Measurements from ENCODE around the gene RPLP2. TPM values are rescaled to one million over a fixed set of nuclear protein-coding genes. Genes with fewer than 3 reads are reported as not detected.

Gene RPLP2
- total and polyA plus RNA-seq, 8 donors, result 360 to 5,956 (median 985) TPM

DNA sequence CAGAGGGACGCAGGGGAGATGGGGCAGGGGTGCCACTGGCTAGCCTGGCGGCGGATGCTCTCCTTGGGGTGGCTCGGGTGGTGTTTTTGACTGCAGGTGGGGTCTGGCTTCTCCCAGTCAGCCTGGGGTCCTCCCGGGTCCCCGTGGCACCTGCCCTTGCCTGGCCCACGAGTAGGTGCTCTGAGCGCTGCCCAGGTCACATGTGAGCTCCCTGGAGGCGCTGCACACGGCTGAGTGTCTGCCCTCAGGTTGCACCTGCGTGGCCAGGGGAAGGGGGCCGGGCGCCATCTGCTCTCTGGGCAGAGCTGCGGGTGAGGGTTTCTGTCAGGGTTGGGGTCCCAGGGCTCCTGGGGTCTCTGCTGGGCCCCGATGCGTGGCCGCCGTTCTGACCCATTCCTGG is 38.1 kb downstream of the RPLP2 start:
- no peak for DNase-seq
- H3K27ac ChIP-seq, result no peak overlapping the region
- no peaks in the 10 kb centered on the region for H3K9me3 ChIP-seq
- peaks cover 0 to 5% (median 0%) of the 10 kb centered on the region in 4 donors for H3K36me3 ChIP-seq
- intact Hi-C loops (cut with DNase I; ENCODE audit: low total_unique reads), result loop anchor here (5.0 kb wide), 1 partner anchor 204 kb away; no protein-coding TSS in a partner anchor
- peak overlapping the region in 1 of 4 donors; percentile 52 for H3K4me3 ChIP-seq
- peaks cover 55 to 89% (median 77%) of the 10 kb centered on the region in 4 donors for H3K4me1 ChIP-seq
- H3K27me3 ChIP-seq, result peaks cover 0 to 42% (median 25%) of the 10 kb centered on the region in 3 donors
- no peak for TF ChIP-seq EP300 (IDR thresholded peaks at IDR 0.05)
- TF ChIP-seq CTCF (IDR thresholded peaks at IDR 0.05), result no peak
- no peak for TF ChIP-seq POLR2A (IDR thresholded peaks at IDR 0.05)
- TF ChIP-seq POLR2AphosphoS5 (IDR thresholded peaks at IDR 0.05), result no peak
- WGBS, 5 donors, result 71 to 86% (median 75%) methylated on average over 4 to 18 of the region's 18 CpGs

DNA sequence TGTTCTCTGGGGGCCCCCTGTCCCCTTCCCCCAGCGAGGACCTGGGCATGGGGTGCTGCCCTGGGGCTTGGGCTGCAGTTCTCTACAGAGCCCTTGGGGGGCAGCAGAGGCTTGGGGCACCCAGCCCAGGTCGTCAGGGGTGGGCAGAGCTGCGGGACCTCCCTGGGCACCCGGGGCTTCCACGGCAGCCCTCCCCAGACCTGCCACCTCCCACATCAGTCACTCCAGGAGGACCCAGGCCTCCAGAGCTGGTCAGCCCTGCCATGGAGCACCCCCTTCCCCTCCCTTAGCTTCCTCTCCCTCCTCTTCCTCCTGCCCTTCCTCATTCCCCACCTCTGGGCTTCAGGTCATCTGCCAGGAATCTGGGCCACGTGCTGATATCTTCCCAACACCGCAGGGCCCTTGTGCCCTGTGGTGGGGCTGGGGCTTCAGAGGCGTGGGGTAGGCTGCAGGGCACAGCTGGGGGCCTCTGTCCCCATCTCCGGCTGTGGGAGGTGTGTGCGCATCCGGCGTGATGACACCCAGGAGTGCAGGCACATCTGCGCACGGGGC is 38.7 kb downstream of the RPLP2 start:
- 13 to 50% (median 23%) methylated on average over 7 to 14 of the region's 14 CpGs for WGBS, 5 donors
- Histone ChIP-seq H3K27me3 (peaks cover 0 to 42% (median 25%) of the 10 kb centered on the region in 3 donors), H3K27ac (no peak overlapping the region), H3K4me3 (peak overlapping the region in 2 of 4 donors; percentile 52 to 58), H3K4me1 (peaks cover 49 to 83% (median 72%) of the 10 kb centered on the region in 4 donors), H3K9me3 (no peaks in the 10 kb centered on the region), H3K36me3 (peaks cover 0 to 5% (median 0%) of the 10 kb centered on the region in 4 donors)
- peak in 5 of 7 experiments; percentile 69 to 93 (median 90) for TF ChIP-seq CTCF (IDR thresholded peaks at IDR 0.05)
- TF ChIP-seq POLR2AphosphoS5 (IDR thresholded peaks at IDR 0.05), result no peak
- TF ChIP-seq EP300 (IDR thresholded peaks at IDR 0.05), result no peak
- no peak for TF ChIP-seq POLR2A (IDR thresholded peaks at IDR 0.05)
- DNase-seq, result peak; percentile 60 to 75
- intact Hi-C loops (cut with DNase I; ENCODE audit: low total_unique reads), result loop anchor here (5.0 kb wide), 1 partner anchor 204 kb away; no protein-coding TSS in a partner anchor

DNA sequence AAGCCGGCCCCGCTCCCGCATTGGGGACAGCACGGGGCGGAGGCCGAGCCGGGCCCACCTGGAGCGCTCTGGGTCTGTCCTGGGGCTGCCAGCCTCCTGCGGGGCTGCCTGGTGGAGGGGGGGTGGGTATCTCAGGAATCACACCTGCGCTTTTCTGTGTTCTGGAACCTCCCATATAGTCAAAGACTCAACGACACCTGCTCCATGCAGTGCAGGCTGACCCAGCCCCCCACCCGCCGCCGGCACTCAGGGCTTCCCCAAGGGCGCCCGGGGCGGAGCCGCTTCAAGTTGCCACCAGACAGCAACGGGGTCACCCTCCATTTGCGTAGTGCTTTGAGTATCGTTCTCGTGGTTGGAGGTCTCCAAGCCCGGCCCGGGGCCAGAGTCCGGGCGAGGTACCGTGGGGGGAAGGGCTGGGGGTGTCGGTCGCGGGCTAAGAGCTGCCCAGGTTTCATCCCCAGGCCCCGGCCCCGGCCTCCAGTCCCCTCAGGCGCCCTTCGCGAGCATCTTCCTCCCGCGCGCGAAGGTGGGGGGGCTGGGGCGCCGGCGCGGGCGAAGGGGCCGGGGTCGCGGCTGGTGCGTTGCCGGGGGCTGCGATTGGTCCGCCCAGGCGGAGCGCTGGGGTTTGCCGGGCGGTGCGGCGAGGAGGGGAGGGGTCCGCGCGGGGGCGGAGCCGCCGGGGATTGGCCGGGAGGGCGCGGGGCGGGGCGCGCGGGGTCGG is 39.5 kb downstream of the RPLP2 start:
- Histone ChIP-seq H3K9me3 (no peaks in the 10 kb centered on the region), H3K36me3 (peaks cover 0 to 5% (median 2%) of the 10 kb centered on the region in 4 donors), H3K27me3 (peaks cover 0 to 42% (median 25%) of the 10 kb centered on the region in 3 donors), H3K4me1 (peaks cover 41 to 75% (median 63%) of the 10 kb centered on the region in 4 donors), H3K4me3 (peak overlapping the region; percentile 47 to 58 (median 50)), H3K27ac (no peak overlapping the region)
- DNase-seq, result peak in 1 of 2 donors; percentile 83
- 1 to 15% (median 3%) methylated on average over 35 to 70 of the region's 71 CpGs for WGBS, 5 donors
- TF ChIP-seq EP300 (IDR thresholded peaks at IDR 0.05) (no peak), POLR2A (IDR thresholded peaks at IDR 0.05) (no peak), CTCF (IDR thresholded peaks at IDR 0.05) (no peak), POLR2AphosphoS5 (IDR thresholded peaks at IDR 0.05) (no peak)
- intact Hi-C loops (cut with DNase I; ENCODE audit: low total_unique reads), result loop anchor here (5.0 kb wide), 1 partner anchor 203 kb away; no protein-coding TSS in a partner anchor

DNA sequence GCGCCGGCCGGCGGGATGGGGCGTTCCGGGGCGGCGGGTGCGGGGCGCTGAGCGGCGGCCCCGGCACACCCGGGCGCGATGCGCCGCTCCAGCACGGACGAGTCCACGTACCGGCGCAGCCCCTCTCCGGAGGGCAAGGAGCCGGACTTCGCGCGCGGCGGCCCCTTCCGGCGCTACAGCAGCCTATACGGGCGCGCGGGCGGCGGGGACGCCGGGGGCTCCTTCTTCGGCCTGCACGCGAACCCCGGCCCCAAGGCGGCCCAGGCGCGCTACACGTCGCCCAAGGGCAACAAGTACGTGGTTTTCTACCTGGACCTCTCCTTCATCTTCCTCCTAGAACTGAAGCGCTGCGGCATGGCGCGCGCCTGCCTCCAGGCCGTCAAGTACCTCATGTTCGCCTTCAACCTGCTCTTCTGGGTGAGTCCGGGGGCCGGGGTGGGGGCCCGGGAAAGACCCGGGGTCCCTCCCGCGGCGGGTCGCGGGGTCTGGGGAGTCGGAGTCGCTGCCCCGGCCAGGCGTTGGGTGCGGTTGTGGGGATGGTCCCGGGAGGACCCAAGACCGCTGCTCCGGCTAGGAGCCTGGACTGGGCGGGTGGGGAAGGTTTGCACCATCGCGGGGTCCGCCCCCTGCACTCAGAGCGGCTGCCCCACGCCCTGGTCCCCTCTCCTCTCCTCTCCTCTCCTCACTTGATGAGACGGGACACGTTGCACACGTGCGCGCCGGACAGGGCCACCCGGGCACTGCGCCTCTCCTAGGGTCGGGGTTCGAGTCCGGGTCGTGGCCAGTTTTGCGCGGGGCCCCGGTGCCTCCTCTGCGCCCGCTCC is 40.4 kb downstream of the RPLP2 start:
- peaks cover 32 to 66% (median 56%) of the 10 kb centered on the region in 4 donors for H3K4me1 ChIP-seq
- peak in 1 of 2 donors; percentile 57 for DNase-seq
- peak overlapping the region; percentile 43 to 58 (median 48) for H3K4me3 ChIP-seq
- H3K27ac ChIP-seq, result peak overlapping the region in 1 of 5 donors; percentile 42
- WGBS, 5 donors, result 13 to 43% (median 22%) methylated on average over 39 to 97 of the region's 97 CpGs
- TF ChIP-seq POLR2A (IDR thresholded peaks at IDR 0.05), result no peak
- H3K27me3 ChIP-seq, result peaks cover 0 to 42% (median 25%) of the 10 kb centered on the region in 3 donors
- no peaks in the 10 kb centered on the region for H3K9me3 ChIP-seq
- H3K36me3 ChIP-seq, result peaks cover 0 to 5% (median 2%) of the 10 kb centered on the region in 4 donors
- intact Hi-C loops (cut with DNase I; ENCODE audit: low total_unique reads), result loop anchor here (5.0 kb wide), 1 partner anchor 202 kb away; no protein-coding TSS in a partner anchor
